Adipose tissue (tissue), 3 donors: Measurements from ENCODE around the gene PRKAB2. TPM values are rescaled to one million over a fixed set of nuclear protein-coding genes. Genes with fewer than 3 reads are reported as not detected.
"Not testable (repeated sequence)": the region's sequence is repeated elsewhere in the genome, so short reads cannot be mapped to it uniquely, and the experiment has no call there.

ENCODE experiments used
- H3K27ac ChIP-seq: one replicate; pipeline ENCODE4 v1.5.1; 2013; ENCODE audit warnings: low read depth, low read length
- WGBS, 3 donors: extraction: QIAGEN DNeasy Blood & Tissue Kit; methylation state at CpG; one replicate each; pipeline ENCODE4 v1.1.7; 2013; 5-methylcytosine and 5-hydroxymethylcytosine counted together
- polyA plus RNA-seq, 3 donors: library from polyadenylated mRNA; stranded (reverse); fragments of 200-250 nt; gene quantifications; one replicate each; pipeline ENCODE4 v1.2.3, GENCODE V29; 2013
- donor health status: healthy with polysubstance abuse.
- donor health status: Bipolar disorder and iron deficiency.
- donor health status: healthy.

The PRKAB2 gene
- polyA plus RNA-seq = 10 to 100 TPM in 1 of 3 donors, 1 to 10 TPM in 2; 5.5 to 12.1 (median 6.7) TPM

- 0% methylated on average over 63 to 72 of the region's 72 CpGs for WGBS, 3 donors
Measured at GRCh38 chr1:147172168-147173016, at the start of gene PRKAB2. TSS of gene PRKAB2 (minus strand) at chr1:147172470. CDS start at chr1:147172144, 326 bp downstream.

GRCh38 chr1:147218606-147219005, 46.3 kb upstream of the PRKAB2 start:
- WGBS, 3 donors = 36 to 63% (median 40%) methylated on average over 3 of the region's 3 CpGs
- H3K27ac ChIP-seq = no peak overlapping the region

More at GRCh38 chr1:147172168-147173016, at the start of gene PRKAB2:
- peak within 1 kb of the TSS; percentile 40 for H3K27ac ChIP-seq

GRCh38 chr1:147217141-147217540, 44.9 kb upstream of the PRKAB2 start:
- 85 to 95% (median 88%) methylated on average over 7 of the region's 7 CpGs for WGBS, 3 donors
- H3K27ac ChIP-seq = no peak overlapping the region

- no peak overlapping the region for H3K27ac ChIP-seq
- WGBS, 3 donors = 58 to 92% (median 73%) methylated on average over 3 of the region's 3 CpGs
Measured at GRCh38 chr1:147216124-147216523, 43.9 kb upstream of the PRKAB2 start.

- H3K27ac ChIP-seq = no peak overlapping the region
- 25 to 58% (median 48%) methylated on average over 2 of the region's 2 CpGs for WGBS, 3 donors
Measured at GRCh38 chr1:147215540-147215916, 43.3 kb upstream of the PRKAB2 start.

GRCh38 chr1:147214842-147215539, 42.7 kb upstream of the PRKAB2 start:
- no peak overlapping the region for H3K27ac ChIP-seq

- no peak overlapping the region for H3K27ac ChIP-seq
- 73 to 88% (median 86%) methylated on average over 7 of the region's 7 CpGs for WGBS, 3 donors
Measured at GRCh38 chr1:147214325-147214724, 42.1 kb upstream of the PRKAB2 start.

GRCh38 chr1:147213271-147213670, 41.0 kb upstream of the PRKAB2 start:
- H3K27ac ChIP-seq = no peak overlapping the region

GRCh38 chr1:147211577-147211976, 39.3 kb upstream of the PRKAB2 start:
- 85 to 98% (median 97%) methylated on average over 2 of the region's 2 CpGs for WGBS, 3 donors

GRCh38 chr1:147210987-147211386, 38.7 kb upstream of the PRKAB2 start:
- no peak overlapping the region for H3K27ac ChIP-seq
- WGBS, 3 donors = 34 to 89% (median 84%) methylated on average over 2 of the region's 2 CpGs

More at GRCh38 chr1:147211577-147211976, 39.3 kb upstream of the PRKAB2 start:
- no peak overlapping the region for H3K27ac ChIP-seq

- WGBS, 3 donors = 34 to 92% (median 83%) methylated on average over 3 of the region's 3 CpGs
- no peak overlapping the region for H3K27ac ChIP-seq
Measured at GRCh38 chr1:147209825-147210821, 37.9 kb upstream of the PRKAB2 start.

- H3K27ac ChIP-seq = no peak overlapping the region
- 53 to 97% (median 96%) methylated on average over 7 of the region's 7 CpGs for WGBS, 3 donors
Measured at GRCh38 chr1:147208619-147209018, 36.3 kb upstream of the PRKAB2 start.

- no peak overlapping the region for H3K27ac ChIP-seq
- WGBS, 3 donors = 86 to 89% (median 89%) methylated on average over 1 of the region's 1 CpG
Measured at GRCh38 chr1:147207192-147207591, 34.9 kb upstream of the PRKAB2 start.

GRCh38 chr1:147204080-147204479, 31.8 kb upstream of the PRKAB2 start:
- 54 to 93% (median 70%) methylated on average over 3 of the region's 3 CpGs for WGBS, 3 donors
- no peak overlapping the region for H3K27ac ChIP-seq

GRCh38 chr1:147202576-147202975, 30.3 kb upstream of the PRKAB2 start:
- no peak overlapping the region for H3K27ac ChIP-seq
- WGBS, 3 donors = 75 to 83% (median 82%) methylated on average over 2 of the region's 2 CpGs

- no peak overlapping the region for H3K27ac ChIP-seq
- WGBS, 3 donors = 97% methylated on average over 1 of the region's 1 CpG
Measured at GRCh38 chr1:147201786-147202185, 29.5 kb upstream of the PRKAB2 start.

- no peak overlapping the region for H3K27ac ChIP-seq
- WGBS, 3 donors = 84 to 95% (median 87%) methylated on average over 4 of the region's 4 CpGs
Measured at GRCh38 chr1:147201276-147201675, 29.0 kb upstream of the PRKAB2 start.

- WGBS, 3 donors = 51 to 83% (median 74%) methylated on average over 3 of the region's 3 CpGs
- not testable (repeated sequence) for H3K27ac ChIP-seq
Measured at GRCh38 chr1:147197324-147197723, 25.1 kb upstream of the PRKAB2 start.
